HK-2 (cell line): ENCODE data around the gene ME3.
A peak's percentile ranks its signal among the peaks of the same experiment; 100 is the strongest.

Source experiments
- DNase-seq: peaks from one replicate; pipeline ENCODE4 v3.0.0-alpha.2; 2018; ENCODE audit not compliant: unreplicated experiment

The ME3 gene

DNA sequence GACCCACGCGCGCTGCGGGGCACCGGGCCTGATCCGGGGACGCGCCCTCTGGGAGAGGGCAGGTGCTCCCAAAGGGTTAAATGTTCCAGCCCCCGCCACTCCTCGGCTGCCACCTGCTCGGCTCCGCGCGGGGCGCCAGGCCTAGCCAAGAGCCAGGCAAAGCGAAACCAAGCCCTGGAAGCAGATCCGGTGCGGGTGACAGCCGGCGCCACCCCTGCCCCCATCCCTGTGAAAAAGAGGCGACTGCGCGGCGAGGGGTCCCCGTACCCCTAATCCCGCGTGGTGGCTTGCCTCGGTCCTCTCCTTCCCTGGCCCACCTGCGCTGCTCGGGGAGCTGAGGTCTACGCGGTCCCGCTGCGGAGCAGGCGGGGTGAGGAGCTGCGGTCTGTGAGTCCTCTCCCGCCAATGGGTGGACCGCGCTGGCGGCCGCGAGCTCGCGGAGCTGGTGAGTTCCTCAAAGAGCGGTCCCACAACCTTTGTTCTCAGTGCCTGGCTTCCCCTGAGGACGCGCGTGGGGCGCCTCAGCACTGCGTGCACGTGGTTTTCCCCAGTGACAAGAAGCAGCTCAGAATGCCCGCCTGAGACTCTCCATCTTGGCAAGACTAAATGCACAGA is at the start of gene ME3:
TSS of gene ME3 (minus strand) at position 610 of the 615 bp plus-strand sequence.
- peak; percentile 66 for DNase-seq

DNA sequence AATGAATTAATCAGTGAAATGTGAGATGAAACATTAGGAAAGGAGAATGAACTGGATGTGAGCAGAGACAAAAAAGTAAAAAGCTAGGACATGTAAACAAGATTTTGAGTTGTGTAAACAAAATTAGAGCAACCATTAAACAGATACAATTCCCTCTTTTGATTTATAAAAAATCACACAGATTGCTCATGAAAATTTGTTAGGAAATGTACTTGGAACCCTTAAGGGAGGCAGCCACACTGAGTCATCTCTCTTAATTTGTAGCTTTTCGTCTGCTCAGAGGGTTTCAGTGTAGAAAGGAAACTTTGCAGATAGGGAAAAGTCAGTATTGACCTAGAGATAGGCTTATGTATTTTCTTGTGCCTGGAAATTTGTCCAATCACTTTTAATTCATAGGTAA is 49.6 kb upstream of the ME3 start:
- DNase-seq: no peak

GRCh38 chr11:86720546-86720945 is 48.1 kb upstream of the ME3 start:
- DNase-seq: no peak

- DNase-seq: no peak
Observed at GRCh38 chr11:86719781-86720463, 47.5 kb upstream of the ME3 start.

DNA sequence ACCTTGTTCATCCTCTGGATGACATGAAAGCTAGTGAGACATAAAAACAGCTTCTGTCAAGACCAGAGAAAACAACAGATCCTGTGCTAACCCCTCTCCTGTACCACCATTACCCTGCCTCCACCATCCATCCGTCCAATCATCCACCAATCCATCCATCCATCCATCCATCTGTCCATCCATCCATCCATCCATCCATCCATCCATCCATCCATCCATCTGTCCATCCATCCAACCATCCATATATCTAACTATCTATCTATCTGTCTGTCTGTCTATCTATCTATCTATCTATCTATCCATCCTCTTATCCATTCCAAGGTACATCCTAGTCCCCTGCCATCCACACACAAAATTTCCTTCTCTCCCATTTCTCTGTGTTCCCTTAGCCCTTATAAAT is 46.6 kb upstream of the ME3 start:
- no peak for DNase-seq

- no peak for DNase-seq
Observed at GRCh38 chr11:86718521-86718920, 46.1 kb upstream of the ME3 start.

DNA sequence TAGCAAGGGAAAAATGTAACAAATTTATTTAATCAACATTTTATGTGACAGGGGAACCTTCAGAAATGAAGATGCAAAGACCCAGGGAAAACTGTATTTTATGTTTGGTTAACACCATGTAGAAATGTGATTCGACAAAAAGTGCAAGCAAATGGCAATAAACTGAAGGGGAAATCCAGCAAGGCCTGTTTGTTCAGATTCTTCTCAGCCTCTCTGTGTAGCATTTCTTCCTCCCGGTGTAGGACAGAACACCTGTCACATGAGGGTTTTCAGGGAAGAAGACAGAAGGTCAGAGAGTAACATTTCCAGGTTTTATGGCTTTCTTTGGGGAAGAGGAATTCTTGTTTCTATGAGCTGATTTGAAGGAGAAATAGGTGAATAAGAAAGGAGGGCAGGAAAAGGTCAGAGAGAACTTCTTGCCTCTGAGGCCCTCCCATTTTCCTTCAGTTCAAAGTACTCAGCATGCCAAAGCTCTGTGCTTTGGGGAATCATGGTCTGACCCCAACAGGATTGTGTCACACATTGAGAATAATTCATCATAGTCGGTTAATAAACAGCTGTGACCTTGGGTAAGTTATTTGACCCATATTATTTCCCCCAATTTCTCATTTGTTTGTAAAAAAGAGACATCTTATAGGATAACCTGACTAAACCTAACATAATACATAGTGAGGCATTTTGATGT is 45.5 kb upstream of the ME3 start:
- DNase-seq: no peak

GRCh38 chr11:86715611-86716010 is 43.2 kb upstream of the ME3 start:
- DNase-seq: no peak

- DNase-seq: no peak
Observed at GRCh38 chr11:86713552-86713951, 41.1 kb upstream of the ME3 start.

DNA sequence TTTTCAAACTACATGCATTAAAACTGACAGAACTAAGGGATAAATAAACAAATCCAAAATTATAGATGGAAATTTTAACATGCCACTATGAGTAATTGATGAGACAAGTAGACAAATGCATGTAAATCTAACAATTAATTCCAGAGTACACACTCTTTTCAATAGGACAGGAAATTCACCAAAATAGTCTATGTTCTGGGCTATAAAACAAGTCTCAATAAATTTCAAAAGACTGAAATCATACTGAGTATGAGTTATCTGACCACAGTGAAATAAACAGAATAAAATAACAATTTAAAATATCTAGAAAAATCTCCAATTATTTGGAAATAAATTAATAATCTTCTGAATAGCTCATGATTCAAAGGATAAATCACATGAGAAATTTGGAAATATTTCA is 38.5 kb upstream of the ME3 start:
- DNase-seq: no peak

DNA sequence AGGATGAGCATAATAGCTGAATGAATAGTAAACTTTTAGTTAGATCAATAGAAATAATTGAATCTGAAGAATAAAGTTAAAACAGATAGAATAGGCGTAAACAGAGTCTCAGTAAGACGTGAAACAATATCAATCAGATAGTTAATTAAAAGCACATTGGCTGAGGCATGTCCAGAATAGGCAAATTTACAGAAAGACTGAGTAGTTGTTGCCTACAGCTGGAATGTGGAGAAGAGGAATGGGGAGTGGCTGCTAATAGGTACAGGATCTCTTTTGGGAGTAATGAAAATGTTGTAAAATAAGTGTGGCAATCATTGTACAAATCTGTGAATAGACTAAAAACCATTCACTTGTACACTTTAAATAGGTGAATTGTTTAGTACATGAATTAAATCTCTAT is 36.3 kb upstream of the ME3 start:
- no peak for DNase-seq

DNA sequence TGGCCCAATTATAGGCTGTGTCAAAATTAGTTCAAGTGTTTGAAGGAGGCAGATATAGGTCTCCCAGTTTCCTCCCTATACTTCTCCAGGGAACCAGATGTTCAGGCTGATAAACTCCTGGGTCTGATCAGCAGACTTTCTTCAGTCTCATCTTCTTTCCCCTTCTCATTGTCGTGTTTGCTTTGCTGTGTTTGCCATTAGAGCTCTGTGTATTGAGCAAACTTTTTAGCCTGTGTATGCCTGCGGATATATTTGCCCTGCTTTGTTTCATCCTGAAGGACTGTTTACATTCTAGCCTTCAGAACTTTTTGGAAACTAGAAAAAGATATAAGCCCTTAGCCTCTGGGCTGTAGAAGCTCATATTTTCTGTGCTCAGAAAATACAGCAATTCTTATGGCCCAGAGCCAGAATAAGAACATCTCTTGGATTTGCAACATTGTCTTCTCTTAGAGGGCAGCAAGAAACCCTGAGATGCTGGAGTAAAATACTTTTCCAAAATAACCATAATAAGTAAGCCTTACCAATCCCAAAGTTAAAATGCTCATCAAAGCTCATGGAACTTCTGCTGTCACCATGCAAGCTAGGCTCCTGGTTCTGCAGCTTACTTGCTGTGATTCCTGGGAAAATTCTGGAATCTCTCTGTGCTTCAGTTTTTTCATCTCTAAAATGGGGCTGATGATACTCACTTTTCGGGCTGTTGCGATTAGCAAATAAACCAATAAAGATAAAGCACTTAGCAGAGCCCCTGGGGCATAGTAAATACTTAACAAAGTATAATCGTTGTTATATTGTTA is 34.1 kb upstream of the ME3 start:
- no peak for DNase-seq

DNA sequence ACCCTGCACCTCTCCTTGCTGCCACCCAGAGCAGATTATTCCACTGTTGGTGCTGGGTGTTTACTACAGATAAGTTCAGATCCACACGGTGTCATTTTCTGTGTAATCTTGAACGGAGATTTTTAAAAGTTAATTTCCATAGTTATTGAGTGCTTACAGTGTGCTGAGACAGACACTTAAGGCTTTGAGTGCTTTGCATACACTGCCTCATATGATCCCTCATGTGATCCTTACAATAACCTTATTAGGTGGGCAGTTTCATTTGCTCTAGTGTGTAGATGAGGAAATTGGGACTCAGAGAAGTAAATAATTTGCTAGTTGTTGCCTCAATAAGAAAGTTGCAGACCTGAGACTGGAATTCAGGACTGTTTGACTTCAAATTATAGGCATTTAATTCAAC is 32.3 kb upstream of the ME3 start:
- DNase-seq: no peak

DNA sequence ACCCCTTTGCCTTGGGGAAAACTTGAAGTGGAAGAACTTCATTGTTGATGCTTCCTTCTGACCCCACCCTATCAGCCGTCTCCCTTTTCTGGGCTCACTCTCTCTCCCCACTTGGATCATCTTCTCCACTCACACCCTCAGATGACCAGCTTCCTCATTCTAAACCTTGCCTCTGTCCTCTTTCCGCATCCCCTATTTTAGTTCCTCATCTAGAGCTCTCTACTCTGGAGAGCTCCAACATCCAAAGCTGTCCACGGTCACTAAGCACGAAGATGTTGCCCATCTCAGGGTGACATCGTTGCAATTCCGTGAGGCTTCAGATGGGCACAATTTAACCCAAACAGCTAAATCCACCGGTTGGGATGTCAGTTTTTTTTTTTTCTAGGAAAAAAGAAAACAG is 31.6 kb upstream of the ME3 start:
- DNase-seq: no peak

DNA sequence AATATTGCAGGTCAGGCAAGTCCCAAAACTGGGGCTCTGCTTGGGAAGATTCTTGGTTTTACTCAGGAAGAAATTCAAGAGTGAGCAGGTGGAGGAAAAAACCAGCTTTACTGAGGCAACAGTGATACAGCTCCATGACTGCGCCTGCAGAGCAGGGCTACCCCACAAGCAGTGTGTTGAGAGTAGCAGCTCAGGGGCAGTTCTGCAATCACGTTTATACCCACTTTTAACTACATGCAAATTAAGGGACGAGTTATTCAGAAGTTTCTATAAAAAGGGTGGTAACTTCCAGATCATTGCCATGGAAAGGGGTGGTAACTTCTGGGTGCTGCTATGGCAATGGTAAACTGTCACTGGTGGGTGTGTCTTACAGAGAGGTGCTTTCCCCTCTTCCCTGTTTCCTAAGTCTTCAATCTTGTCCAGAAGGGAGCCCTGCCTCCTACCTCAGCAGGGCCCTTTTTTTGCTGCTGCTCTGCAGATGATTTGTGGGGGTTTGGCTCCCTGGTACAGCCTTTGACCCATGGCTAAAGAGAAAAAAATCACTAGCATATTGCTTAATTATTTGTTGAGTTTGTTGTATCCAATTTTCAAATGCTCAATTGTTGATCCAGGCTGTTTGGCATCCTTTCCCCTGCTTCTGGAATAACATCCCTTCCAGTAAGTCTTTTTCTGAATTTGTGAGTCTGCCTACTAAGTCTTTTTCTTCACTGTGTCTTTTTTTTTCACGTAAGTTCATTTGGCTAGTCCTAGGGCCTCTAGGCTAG is 30.0 kb upstream of the ME3 start:
- DNase-seq: no peak

GRCh38 chr11:86699040-86699791 is 26.8 kb upstream of the ME3 start:
- DNase-seq: no peak

GRCh38 chr11:86698639-86699038 is 26.2 kb upstream of the ME3 start:
- DNase-seq: no peak

DNA sequence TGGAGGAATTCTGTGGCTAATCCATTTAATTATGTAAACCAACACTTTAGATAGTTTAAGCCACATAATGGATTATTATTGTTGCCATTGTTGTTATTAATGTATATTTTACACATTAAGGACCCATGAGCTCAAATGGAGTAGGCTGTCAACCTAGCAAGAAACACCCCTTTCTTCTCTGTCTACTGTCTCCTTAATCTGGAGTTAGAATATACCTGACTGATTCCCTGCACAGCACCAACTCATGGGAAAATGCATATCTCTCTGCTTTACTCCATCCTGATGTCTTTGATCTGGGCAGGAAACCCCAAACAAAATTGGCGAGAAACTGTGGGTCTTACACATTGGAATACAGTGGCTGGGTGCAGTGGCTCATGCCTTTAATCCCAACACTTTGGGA is 24.0 kb upstream of the ME3 start:
- no peak for DNase-seq

DNA sequence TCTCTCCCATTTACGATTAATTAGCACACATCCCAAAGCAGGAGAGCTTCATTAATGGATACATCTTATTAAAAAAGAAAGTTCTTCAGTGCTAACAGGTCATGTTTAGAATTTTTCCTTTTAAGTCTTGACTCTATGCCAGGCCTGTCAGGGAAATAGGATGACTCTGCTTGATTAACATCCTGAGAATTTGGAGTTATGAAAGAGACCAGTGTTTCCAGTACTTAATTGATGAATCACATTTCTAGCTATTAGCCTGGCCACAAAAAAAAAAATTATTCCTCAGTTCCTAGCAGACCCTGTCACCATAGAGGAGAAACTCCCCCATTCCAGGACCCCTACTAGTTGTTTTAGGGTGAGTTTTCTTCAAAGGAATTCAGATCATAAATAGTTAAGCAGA is 23.6 kb upstream of the ME3 start:
- DNase-seq: no peak

- no peak for DNase-seq
Observed at GRCh38 chr11:86695373-86695772, 23.0 kb upstream of the ME3 start.

DNA sequence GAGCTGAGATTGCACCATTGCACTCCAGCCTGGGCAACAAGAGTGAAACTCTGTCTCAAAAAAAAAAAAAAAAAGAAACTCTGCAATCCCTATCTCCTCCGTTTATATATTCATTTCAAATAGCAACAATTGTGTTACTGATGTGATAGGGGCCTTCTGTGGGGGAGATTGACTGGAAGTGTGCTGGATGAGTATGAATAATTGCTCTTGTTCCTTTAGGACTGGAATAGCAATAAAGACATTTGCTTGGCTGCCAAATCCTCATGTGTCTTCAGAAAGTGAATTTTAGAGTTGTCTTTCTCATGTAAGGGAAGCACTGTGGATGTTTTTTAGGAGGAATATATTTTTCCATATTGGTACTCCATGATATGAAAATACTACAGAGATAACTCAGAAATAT is 21.1 kb upstream of the ME3 start:
- no peak for DNase-seq
